SH-SY5Y (cell line): ENCODE measurements around the gene PITRM1.

ENCODE experiments used
- GATA2 ChIP-seq: IDR thresholded peaks from 2 replicates; pipeline ENCODE4 v1.6.1; 2011; ENCODE audit warnings: mild to moderate bottlenecking, low read depth, low read length
- GATA3 ChIP-seq: IDR thresholded peaks from 2 replicates; pipeline ENCODE4 v1.6.1; 2011; ENCODE audit warnings: low read depth, mild to moderate bottlenecking, low read length, moderate library complexity

GRCh38 chr10:3208481-3209406, 36.2 kb upstream of the PITRM1 start:
- TF ChIP-seq GATA2 = no peak
- no peak for TF ChIP-seq GATA3
